H1 (cell line): ENCODE measurements around the gene TTC24. TPM values are rescaled to one million over a fixed set of nuclear protein-coding genes. Genes with fewer than 3 reads are reported as not detected.

ENCODE experiments used
- ATF2 ChIP-seq: IDR thresholded peaks from 2 replicates; pipeline ENCODE4 v1.6.1; 2012; ENCODE audit warnings: low read length, inconsistent platforms
- CHD2 ChIP-seq: IDR thresholded peaks from 2 replicates; pipeline ENCODE4 v1.6.1; 2012; ENCODE audit warnings: low read length, improper control_type of control experiment
- CTBP2 ChIP-seq: IDR thresholded peaks from 2 replicates; pipeline ENCODE4 v1.7.0; 2011; ENCODE audit warnings: borderline replicate concordance, mild to moderate bottlenecking, moderate library complexity, mixed read lengths, low read length; ENCODE audit not compliant: insufficient read depth, insufficient read length
- HDAC2 ChIP-seq, 2 experiments: fragments of 300-600 bp in 1 of 2; sonication (generic) in 1 of 2; IDR thresholded peaks; 2 replicates each; pipeline ENCODE4 v1.6.1; 2011 to 2012; ENCODE audit warnings: low read depth in 2 of 2, low read length in 2 of 2, mild to moderate bottlenecking in 2 of 2, moderate library complexity in 2 of 2, borderline replicate concordance in 1 of 2, inconsistent platforms in 1 of 2
- JUND ChIP-seq: IDR thresholded peaks from 2 replicates; pipeline ENCODE4 v1.6.1; 2011; ENCODE audit warnings: mild to moderate bottlenecking, improper control_type of control experiment, low read length
- KDM1A ChIP-seq: fragments of 200-600, 300-600 bp; sonication (generic); IDR thresholded peaks from 2 replicates; pipeline ENCODE4 v1.7.1; 2016; ENCODE audit warnings: mild to moderate bottlenecking, low read length, borderline replicate concordance
- NRF1 ChIP-seq: IDR thresholded peaks from 2 replicates; pipeline ENCODE4 v1.6.1; 2011; ENCODE audit warnings: mild to moderate bottlenecking, low read depth, low read length, improper control_type of control experiment
- RNF2 ChIP-seq: fragments of 200-900, 300-1000 bp; sonication (generic); IDR thresholded peaks from 2 replicates; pipeline ENCODE4 v1.7.1; 2016; ENCODE audit warnings: borderline replicate concordance, low read depth, mild to moderate bottlenecking, antibody characterized with exemption, low read length; ENCODE audit not compliant: poor library complexity, severe bottlenecking; ENCODE audit errors: missing control alignments
- SAP30 ChIP-seq: fragments of 300-600 bp; sonication (generic); IDR thresholded peaks from 2 replicates; pipeline ENCODE4 v1.7.1; 2012; ENCODE audit warnings: low read length, moderate library complexity, mild to moderate bottlenecking, inconsistent platforms; ENCODE audit not compliant: insufficient read depth, insufficient replicate concordance
- SRF ChIP-seq: IDR thresholded peaks from 2 replicates; pipeline ENCODE4 v1.6.1; 2011; ENCODE audit warnings: mild to moderate bottlenecking, low read depth, low read length, moderate library complexity
- YY1 ChIP-seq: IDR thresholded peaks from 2 replicates; pipeline ENCODE4 v1.6.1; 2011; ENCODE audit warnings: low read depth, mild to moderate bottlenecking, low read length
- polyA plus RNA-seq, 7 experiments: library from polyadenylated mRNA; depleted of rRNA in 3 of 7; stranded (reverse) in 5 of 7; unstranded in 2 of 7; fragments of >200 nt in 5 of 7; fragments of 200-250 nt in 2 of 7; gene quantifications; 1 replicate in 5 of 7; 2 replicates in 1 of 7; 4 replicates in 1 of 7; pipeline versions ENCODE4 v1.2.1 to v1.2.3, GENCODE V29; 2011 to 2013; ENCODE audit warnings: missing spikeins in 2 of 7, mixed read lengths in 2 of 7
- total RNA-seq: library from RNA; stranded (reverse); fragmentation: NEBNext Ultra II Directional; extraction: Animal tissue kit (Norgen Biotek cat#: 25700); gene quantifications from 2 replicates; pipeline ENCODE4 v1.2.1, GENCODE V29; 2021
- TF ChIP-seq, protein P1 (sequence below), 3 experiments: IDR thresholded peaks; 1 replicate in 2 of 3; 2 replicates in 1 of 3; pipeline versions ENCODE4 v1.5.1 to v1.6.1; 2011; ENCODE audit warnings: low read length in 3 of 3, mild to moderate bottlenecking in 3 of 3, inconsistent platforms in 2 of 3, low read depth in 1 of 3, moderate library complexity in 1 of 3; ENCODE audit not compliant: insufficient read depth in 1 of 3; ENCODE audit errors: control extremely low read depth in 1 of 3

TTC24 gene
- total and polyA plus RNA-seq, 2 of the 8 experiments (the other 6 are each of a cell fraction or from before 2014, with no cell fraction given) = 0.08 TPM; not detected in 1

- TF ChIP-seq, protein P1, sequence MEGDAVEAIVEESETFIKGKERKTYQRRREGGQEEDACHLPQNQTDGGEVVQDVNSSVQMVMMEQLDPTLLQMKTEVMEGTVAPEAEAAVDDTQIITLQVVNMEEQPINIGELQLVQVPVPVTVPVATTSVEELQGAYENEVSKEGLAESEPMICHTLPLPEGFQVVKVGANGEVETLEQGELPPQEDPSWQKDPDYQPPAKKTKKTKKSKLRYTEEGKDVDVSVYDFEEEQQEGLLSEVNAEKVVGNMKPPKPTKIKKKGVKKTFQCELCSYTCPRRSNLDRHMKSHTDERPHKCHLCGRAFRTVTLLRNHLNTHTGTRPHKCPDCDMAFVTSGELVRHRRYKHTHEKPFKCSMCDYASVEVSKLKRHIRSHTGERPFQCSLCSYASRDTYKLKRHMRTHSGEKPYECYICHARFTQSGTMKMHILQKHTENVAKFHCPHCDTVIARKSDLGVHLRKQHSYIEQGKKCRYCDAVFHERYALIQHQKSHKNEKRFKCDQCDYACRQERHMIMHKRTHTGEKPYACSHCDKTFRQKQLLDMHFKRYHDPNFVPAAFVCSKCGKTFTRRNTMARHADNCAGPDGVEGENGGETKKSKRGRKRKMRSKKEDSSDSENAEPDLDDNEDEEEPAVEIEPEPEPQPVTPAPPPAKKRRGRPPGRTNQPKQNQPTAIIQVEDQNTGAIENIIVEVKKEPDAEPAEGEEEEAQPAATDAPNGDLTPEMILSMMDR (IDR thresholded peaks at IDR 0.05; ENCODE audit: control extremely low read depth in 1 of 3, insufficient read depth in 1 of 3, low read depth in 1 of 3, low read length in 3 of 3) = peak; percentile 50 to 87 (median 85)
- TF ChIP-seq ATF2 = 0 out of 2 replicates have a peak, but pooled peaks have one; percentile 31
- no peak for TF ChIP-seq JUND
- TF ChIP-seq RNF2 = no peak
- no peak for TF ChIP-seq CHD2
- TF ChIP-seq SRF = no peak
- no peak for TF ChIP-seq KDM1A
- TF ChIP-seq HDAC2 (IDR thresholded peaks at IDR 0.05; ENCODE audit: borderline replicate concordance in 1 of 2, low read depth in 2 of 2, low read length in 2 of 2) = no peak
- no peak for TF ChIP-seq CTBP2
- no peak for TF ChIP-seq SAP30
- TF ChIP-seq YY1 = no peak
- TF ChIP-seq NRF1 = no peak
These were observed 4.5 kb downstream of the TTC24 start (continued) for GRCh38 chr1:156583821-156584622.
